SK-N-SH treated with all-trans-retinoic acid at 6 μM for 48 hours (cell line): ENCODE measurements around the gene NLRP1.
A peak's percentile ranks its signal among the peaks of the same experiment; 100 is the strongest.

Experiments used
- ATAC-seq: fragments of 200-7000 bp; cut with Tn5 transposase; 3 replicates; pipeline ENCODE4 v1.9.1; 2020; ENCODE audit warnings: mild to moderate bottlenecking, moderate library complexity
- BACH2 ChIP-seq: fragments of 250-450 bp; sonication (Bioruptor Pico); IDR thresholded peaks from 2 replicates; pipeline ENCODE4 v1.9.0; 2021; ENCODE audit warnings: mild to moderate bottlenecking, borderline replicate concordance
- CREB5 ChIP-seq: fragments of 250-450 bp; sonication (Bioruptor Pico); IDR thresholded peaks from 2 replicates; pipeline ENCODE4 v1.5.1; 2020; ENCODE audit warnings: low read depth, mild to moderate bottlenecking, moderate library complexity
- CSDC2 ChIP-seq: fragments of 250-450 bp; sonication (Bioruptor Pico); IDR thresholded peaks from 2 replicates; pipeline ENCODE4 v1.5.0; 2020; ENCODE audit warnings: mild to moderate bottlenecking, moderate library complexity
- CSRNP3 ChIP-seq: fragments of 250-450 bp; sonication (Bioruptor Pico); IDR thresholded peaks from 2 replicates; pipeline ENCODE4 v1.5.1; 2021; ENCODE audit warnings: mild to moderate bottlenecking, moderate library complexity
- ESRRG ChIP-seq: fragments of 250-450 bp; sonication (Bioruptor Pico); IDR thresholded peaks from 2 replicates; pipeline ENCODE4 v1.6.1; 2021; ENCODE audit warnings: mild to moderate bottlenecking
- GLIS3 ChIP-seq: fragments of 250-450 bp; sonication (Bioruptor Pico); IDR thresholded peaks from 2 replicates; pipeline ENCODE4 v1.5.0; 2020; ENCODE audit warnings: mild to moderate bottlenecking, moderate library complexity
- ISL1 ChIP-seq: fragments of 250-450 bp; sonication (Bioruptor Pico); IDR thresholded peaks from 2 replicates; pipeline ENCODE4 v2.1.2; 2022; ENCODE audit warnings: mild to moderate bottlenecking, moderate library complexity
- OSR1 ChIP-seq: fragments of 250-450 bp; sonication (Bioruptor Pico); IDR thresholded peaks from 2 replicates; pipeline ENCODE4 v1.8.0; 2022; ENCODE audit warnings: moderate library complexity, mild to moderate bottlenecking, inconsistent platforms
- PATZ1 ChIP-seq: fragments of 250-450 bp; sonication (Bioruptor Pico); IDR thresholded peaks from 2 replicates; pipeline ENCODE4 v1.8.0; 2020; ENCODE audit warnings: mild to moderate bottlenecking, moderate library complexity, borderline replicate concordance
- POU6F1 ChIP-seq: fragments of 250-450 bp; sonication (Bioruptor Pico); IDR thresholded peaks from 2 replicates; pipeline ENCODE4 v1.8.0; 2021; ENCODE audit warnings: low read depth, mild to moderate bottlenecking, moderate library complexity, borderline replicate concordance
- PPARA ChIP-seq: fragments of 250-450 bp; sonication (Bioruptor Pico); IDR thresholded peaks from 2 replicates; pipeline ENCODE4 v1.5.0; 2020; ENCODE audit warnings: mild to moderate bottlenecking, borderline replicate concordance
- RARB ChIP-seq: fragments of 250-450 bp; sonication (Bioruptor Pico); IDR thresholded peaks from 2 replicates; pipeline ENCODE4 v1.8.0; 2021; ENCODE audit warnings: mild to moderate bottlenecking, moderate library complexity
- SNAI2 ChIP-seq: fragments of 250-450 bp; sonication (Bioruptor Pico); IDR thresholded peaks from 2 replicates; pipeline ENCODE4 v1.5.0; 2020; ENCODE audit warnings: mild to moderate bottlenecking, moderate library complexity
- TCF4 ChIP-seq: fragments of 250-450 bp; sonication (Bioruptor Pico); IDR thresholded peaks from 2 replicates; pipeline ENCODE4 v1.8.0; 2021; ENCODE audit warnings: mild to moderate bottlenecking, moderate library complexity, borderline replicate concordance
- TSHZ2 ChIP-seq: fragments of 250-450 bp; sonication (Bioruptor Pico); IDR thresholded peaks from 2 replicates; pipeline ENCODE4 v1.5.0; 2020; ENCODE audit warnings: mild to moderate bottlenecking, moderate library complexity
- ZFP30 ChIP-seq: fragments of 450-650 bp; formaldehyde crosslinking; IDR thresholded peaks from 2 replicates; pipeline ENCODE4 v1.5.0; 2022; ENCODE audit warnings: mild to moderate bottlenecking, moderate library complexity
- ZNF565 ChIP-seq: fragments of 450-650 bp; formaldehyde crosslinking; conservative IDR thresholded peaks from 2 replicates; pipeline ENCODE4 v1.5.0; 2020; ENCODE audit warnings: low read depth, mild to moderate bottlenecking, moderate library complexity
- ZNF70 ChIP-seq: fragments of 450-650 bp; formaldehyde crosslinking; IDR thresholded peaks from 2 replicates; pipeline ENCODE4 v1.5.0; 2020; ENCODE audit warnings: mild to moderate bottlenecking, moderate library complexity
- ZNF8 ChIP-seq: fragments of 450-650 bp; formaldehyde crosslinking; IDR thresholded peaks from 2 replicates; pipeline ENCODE4 v1.5.0; 2020; ENCODE audit warnings: mild to moderate bottlenecking, moderate library complexity

The NLRP1 gene

GRCh38 chr17:5598457-5598856, 14.1 kb upstream of the NLRP1 start:
- TF ChIP-seq CSDC2 (CRISPR knock-in tag) (no peak), RARB (CRISPR knock-in tag) (no peak), BACH2 (CRISPR knock-in tag) (no peak), GLIS3 (no peak), PPARA (CRISPR knock-in tag) (no peak), ZFP30 (CRISPR knock-in tag) (no peak), ZNF8 (CRISPR knock-in tag) (no peak), PATZ1 (CRISPR knock-in tag) (no peak), ZNF565 (CRISPR knock-in tag) (no peak)

GRCh38 chr17:5596421-5596820, 12.1 kb upstream of the NLRP1 start:
- no peak for ATAC-seq
- TF ChIP-seq CSDC2 (CRISPR knock-in tag), result no peak

More at GRCh38 chr17:5598457-5598856, 14.1 kb upstream of the NLRP1 start:
- ATAC-seq, result no peak

GRCh38 chr17:5595831-5596230, 11.5 kb upstream of the NLRP1 start:
- TF ChIP-seq SNAI2 (no peak), CSDC2 (CRISPR knock-in tag) (no peak), ZNF565 (CRISPR knock-in tag) (no peak), CREB5 (CRISPR knock-in tag) (no peak), BACH2 (CRISPR knock-in tag) (no peak), PPARA (CRISPR knock-in tag) (no peak), ISL1 (CRISPR knock-in tag) (no peak), GLIS3 (no peak), TSHZ2 (CRISPR knock-in tag) (no peak)
- no peak for ATAC-seq

- peak; percentile 66 for ATAC-seq
- TF ChIP-seq TCF4 (CRISPR knock-in tag), result no peak
Observed at GRCh38 chr17:5592382-5592781, 8.1 kb upstream of the NLRP1 start.

- TF ChIP-seq ISL1 (CRISPR knock-in tag) (no peak), RARB (CRISPR knock-in tag) (no peak), CREB5 (CRISPR knock-in tag) (no peak), SNAI2 (no peak), PPARA (CRISPR knock-in tag) (no peak), ESRRG (CRISPR knock-in tag) (no peak)
- TF ChIP-seq, all 23 proteins: peak for 0
- no peak for ATAC-seq
Observed at GRCh38 chr17:5591966-5592365, 7.7 kb upstream of the NLRP1 start.

- no peak for ATAC-seq
- TF ChIP-seq ZFP30 (CRISPR knock-in tag) (no peak), SNAI2 (no peak), ISL1 (CRISPR knock-in tag) (no peak), CREB5 (CRISPR knock-in tag) (no peak), TCF4 (CRISPR knock-in tag) (no peak), OSR1 (CRISPR knock-in tag) (no peak), ZNF565 (CRISPR knock-in tag) (no peak), CSRNP3 (no peak), PPARA (CRISPR knock-in tag) (no peak), POU6F1 (no peak), GLIS3 (no peak), ZNF8 (CRISPR knock-in tag) (no peak), ESRRG (CRISPR knock-in tag) (no peak), BACH2 (CRISPR knock-in tag) (no peak), ZNF70 (CRISPR knock-in tag) (no peak), CSDC2 (CRISPR knock-in tag) (no peak)
Observed at GRCh38 chr17:5588584-5588983, 4.3 kb upstream of the NLRP1 start.
